ENCODE measurements around the gene AFAP1.
"Not testable (repeated sequence)": the region's sequence is repeated elsewhere in the genome, so short reads cannot be mapped to it uniquely, and the experiment has no call there.

AFAP1 gene

GRCh38 chr4:7960790-7961655 lies 21.4 kb upstream of the AFAP1 start:
- Mint-ChIP-seq H3K4me3 (peak overlapping the region; percentile 56), H3K27me3 (no peaks in the 10 kb centered on the region), H3K9me3 (ENCODE audit: low read depth) (no peaks in the 10 kb centered on the region), H3K36me3 (no peaks in the 10 kb centered on the region), H3K27ac (peak overlapping the region; percentile 61), H3K4me1 (ENCODE audit: low read depth) (peaks cover 31% of the 10 kb centered on the region)

- Mint-ChIP-seq H3K36me3 (no peaks in the 10 kb centered on the region), H3K27ac (peak overlapping the region; percentile 61), H3K9me3 (ENCODE audit: low read depth) (no peaks in the 10 kb centered on the region), H3K4me1 (ENCODE audit: low read depth) (peaks cover 29% of the 10 kb centered on the region), H3K27me3 (no peaks in the 10 kb centered on the region), H3K4me3 (peak overlapping the region; percentile 56)
Observed at GRCh38 chr4:7960017-7960789, 20.5 kb upstream of the AFAP1 start.

- Mint-ChIP-seq H3K27ac (peak overlapping the region; percentile 54), H3K4me3 (no peak overlapping the region), H3K4me1 (ENCODE audit: low read depth) (peaks cover 21% of the 10 kb centered on the region)
Observed at GRCh38 chr4:7959078-7959477, 19.4 kb upstream of the AFAP1 start.

GRCh38 chr4:7956934-7957656 lies 17.4 kb upstream of the AFAP1 start:
- H3K9me3 Mint-ChIP-seq (ENCODE audit: low read depth), result no peaks in the 10 kb centered on the region
- peaks cover 2% of the 10 kb centered on the region for H3K36me3 Mint-ChIP-seq
- no peak overlapping the region for H3K27ac Mint-ChIP-seq
- no peaks in the 10 kb centered on the region for H3K27me3 Mint-ChIP-seq
- H3K4me1 Mint-ChIP-seq (ENCODE audit: low read depth), result peaks cover 15% of the 10 kb centered on the region
- no peak overlapping the region for H3K4me3 Mint-ChIP-seq

More at GRCh38 chr4:7959078-7959477, 19.4 kb upstream of the AFAP1 start:
- H3K36me3 Mint-ChIP-seq, result no peaks in the 10 kb centered on the region
- no peaks in the 10 kb centered on the region for H3K27me3 Mint-ChIP-seq
- H3K9me3 Mint-ChIP-seq (ENCODE audit: low read depth), result no peaks in the 10 kb centered on the region

- Mint-ChIP-seq H3K27me3 (no peaks in the 10 kb centered on the region), H3K36me3 (peaks cover 2% of the 10 kb centered on the region), H3K4me3 (no peak overlapping the region), H3K9me3 (ENCODE audit: low read depth) (no peaks in the 10 kb centered on the region), H3K27ac (no peak overlapping the region), H3K4me1 (ENCODE audit: low read depth) (peaks cover 14% of the 10 kb centered on the region)
Observed at GRCh38 chr4:7956270-7956808, 16.7 kb upstream of the AFAP1 start.

- Mint-ChIP-seq H3K4me3 (no peak overlapping the region), H3K27ac (no peak overlapping the region), H3K27me3 (no peaks in the 10 kb centered on the region), H3K36me3 (peaks cover 2% of the 10 kb centered on the region), H3K9me3 (ENCODE audit: low read depth) (no peaks in the 10 kb centered on the region), H3K4me1 (ENCODE audit: low read depth) (peaks cover 4% of the 10 kb centered on the region)
Observed at GRCh38 chr4:7955393-7955792, 15.7 kb upstream of the AFAP1 start.

GRCh38 chr4:7952615-7953014 lies 13.0 kb upstream of the AFAP1 start:
- no peaks in the 10 kb centered on the region for H3K27me3 Mint-ChIP-seq
- H3K9me3 Mint-ChIP-seq (ENCODE audit: low read depth), result no peaks in the 10 kb centered on the region
- peaks cover 10% of the 10 kb centered on the region for H3K4me1 Mint-ChIP-seq (ENCODE audit: low read depth)
- H3K27ac Mint-ChIP-seq, result no peak overlapping the region
- no peak overlapping the region for H3K4me3 Mint-ChIP-seq
- peaks cover 2% of the 10 kb centered on the region for H3K36me3 Mint-ChIP-seq

GRCh38 chr4:7950301-7951092 lies 10.8 kb upstream of the AFAP1 start:
- Mint-ChIP-seq H3K9me3 (ENCODE audit: low read depth) (no peaks in the 10 kb centered on the region), H3K27ac (no peak overlapping the region), H3K4me3 (no peak overlapping the region), H3K27me3 (no peaks in the 10 kb centered on the region), H3K4me1 (ENCODE audit: low read depth) (peaks cover 10% of the 10 kb centered on the region), H3K36me3 (peaks cover 2% of the 10 kb centered on the region)

GRCh38 chr4:7949759-7950158 lies 10.1 kb upstream of the AFAP1 start:
- Mint-ChIP-seq H3K9me3 (ENCODE audit: low read depth) (no peaks in the 10 kb centered on the region), H3K4me3 (no peak overlapping the region), H3K27ac (no peak overlapping the region), H3K27me3 (no peaks in the 10 kb centered on the region), H3K4me1 (ENCODE audit: low read depth) (peaks cover 10% of the 10 kb centered on the region), H3K36me3 (peaks cover 2% of the 10 kb centered on the region)

- H3K27me3 Mint-ChIP-seq, result no peaks in the 10 kb centered on the region
- H3K4me3 Mint-ChIP-seq, result no peak overlapping the region
- H3K36me3 Mint-ChIP-seq, result no peaks in the 10 kb centered on the region
- no peak overlapping the region for H3K27ac Mint-ChIP-seq
- no peaks in the 10 kb centered on the region for H3K9me3 Mint-ChIP-seq (ENCODE audit: low read depth)
- H3K4me1 Mint-ChIP-seq (ENCODE audit: low read depth), result peaks cover 10% of the 10 kb centered on the region
Observed at GRCh38 chr4:7947927-7948326, 8.3 kb upstream of the AFAP1 start.

- no peaks in the 10 kb centered on the region for H3K27me3 Mint-ChIP-seq
- H3K36me3 Mint-ChIP-seq, result no peaks in the 10 kb centered on the region
- no peak overlapping the region for H3K4me3 Mint-ChIP-seq
- peaks cover 11% of the 10 kb centered on the region for H3K4me1 Mint-ChIP-seq (ENCODE audit: low read depth)
- H3K9me3 Mint-ChIP-seq (ENCODE audit: low read depth), result no peaks in the 10 kb centered on the region
- H3K27ac Mint-ChIP-seq, result no peak overlapping the region
Observed at GRCh38 chr4:7945709-7946380, 6.2 kb upstream of the AFAP1 start.

GRCh38 chr4:7944599-7945220 lies 5.0 kb upstream of the AFAP1 start:
- Mint-ChIP-seq H3K27me3 (no peaks in the 10 kb centered on the region), H3K9me3 (ENCODE audit: low read depth) (no peaks in the 10 kb centered on the region), H3K27ac (no peak overlapping the region), H3K36me3 (no peaks in the 10 kb centered on the region), H3K4me1 (ENCODE audit: low read depth) (peaks cover 16% of the 10 kb centered on the region), H3K4me3 (no peak overlapping the region)

GRCh38 chr4:7943688-7944087 lies 4.0 kb upstream of the AFAP1 start:
- not testable (repeated sequence) for H3K4me3 Mint-ChIP-seq, H3K36me3 Mint-ChIP-seq
- peaks cover 11% of the 10 kb centered on the region for H3K4me1 Mint-ChIP-seq (ENCODE audit: low read depth)

More at GRCh38 chr4:7943688-7944087, 4.0 kb upstream of the AFAP1 start:
- not testable (repeated sequence) for H3K27me3 Mint-ChIP-seq; H3K27ac Mint-ChIP-seq; H3K9me3 Mint-ChIP-seq (ENCODE audit: low read depth)

All from activated naive CD8-positive, alpha-beta T cell (primary cell).